HG02885 (cell line): Measurements from ENCODE around the gene THBS3.
"Not testable (repeated sequence)": the region's sequence is repeated elsewhere in the genome, so short reads cannot be mapped to it uniquely, and the experiment has no call there.

ENCODE experiments used
- ATAC-seq: cut with Tn5 transposase; IDR thresholded peaks from one replicate; pipeline ENCODE4 v1.9.1; 2021; ENCODE audit warnings: mild to moderate bottlenecking; ENCODE audit not compliant: unreplicated experiment, poor library complexity

THBS3 gene

DNA sequence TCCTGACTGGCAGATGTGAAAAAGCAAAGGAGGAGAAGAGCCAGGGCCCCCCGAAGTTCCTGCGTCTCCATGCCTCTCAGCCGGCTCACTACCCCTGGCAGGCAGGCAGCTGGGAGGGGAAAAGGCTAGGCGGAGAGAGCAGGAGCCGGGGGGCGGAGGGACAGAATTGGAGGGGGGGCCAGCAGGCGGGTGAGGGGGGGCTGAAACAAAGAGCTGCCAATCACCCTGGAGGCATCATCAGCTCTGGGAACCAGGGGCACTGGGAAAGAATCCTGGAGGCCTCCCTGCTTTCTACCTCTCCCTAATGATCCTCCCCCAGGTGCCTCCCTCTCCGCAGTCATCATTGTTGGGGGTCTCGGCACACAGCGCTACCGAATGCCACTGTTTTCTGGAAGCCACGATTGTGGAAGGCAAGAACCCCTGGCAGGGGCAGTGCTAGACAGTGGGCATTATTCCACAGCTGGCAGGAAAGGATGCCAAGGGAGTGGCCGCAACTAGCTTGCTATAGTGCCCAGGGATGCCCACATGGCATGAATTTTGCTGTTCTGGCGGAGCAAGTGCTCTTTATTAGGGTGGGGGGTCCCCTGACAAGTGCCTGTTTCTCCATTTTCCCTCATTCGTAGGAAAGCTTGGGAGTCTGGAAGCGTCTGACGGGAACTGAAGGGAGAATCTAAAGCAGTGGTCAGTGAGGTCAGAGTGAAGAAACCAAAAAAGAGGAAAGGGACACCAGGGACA is at the start of gene THBS3:
Gene THBS3 (minus strand): TSS at position 92 of the 735 bp plus-strand sequence. CDS start 21 bp downstream, at position 71.
- no peak for ATAC-seq

DNA sequence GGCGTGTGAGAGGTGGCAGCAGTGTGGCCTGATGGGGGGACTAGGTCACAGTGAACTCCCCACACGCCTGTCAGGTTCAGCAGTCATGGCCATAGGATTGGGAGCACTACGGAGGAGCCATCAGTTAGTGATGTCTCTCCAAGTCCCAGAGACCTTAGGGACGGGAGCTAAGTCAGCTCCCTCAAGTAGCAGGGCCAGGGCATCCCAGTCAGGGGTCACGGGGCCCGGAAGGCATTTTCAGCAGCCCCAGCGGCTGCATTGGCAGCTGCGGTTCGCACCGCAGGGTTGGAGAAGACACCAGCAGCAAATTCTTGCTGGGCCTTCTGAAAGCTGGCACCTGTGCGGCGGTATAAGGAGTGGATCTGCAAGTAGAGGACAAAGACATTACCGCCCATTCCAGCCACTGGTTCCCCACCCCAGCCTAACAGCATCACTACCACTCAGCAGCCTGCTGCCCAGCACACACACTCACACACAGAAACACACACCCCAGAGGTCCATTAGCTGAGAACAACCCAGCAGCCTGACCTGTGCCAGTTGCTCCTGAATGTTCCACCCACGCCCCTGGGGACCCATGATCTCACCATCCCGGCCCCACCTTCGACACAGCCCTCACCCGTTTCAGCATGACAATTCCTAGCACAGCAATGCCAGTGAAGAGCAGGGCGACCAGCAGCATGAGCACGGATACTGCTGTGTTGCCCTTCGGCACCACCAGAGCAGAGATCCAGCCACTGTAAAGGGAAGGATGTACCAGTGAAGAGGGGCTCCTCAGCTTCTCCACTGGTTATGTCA is 48.6 kb upstream of the THBS3 start:
- ATAC-seq = no peak

GRCh38 chr1:155255243-155256007 is 47.7 kb upstream of the THBS3 start, which contains the start of gene ENTREP3:
TSS of gene ENTREP3 (minus strand) at chr1:155255483. CDS start at chr1:155254877, 606 bp downstream.
- peak; percentile 62 for ATAC-seq

GRCh38 chr1:155254714-155255242 is 47.1 kb upstream of the THBS3 start:
- no peak for ATAC-seq

DNA sequence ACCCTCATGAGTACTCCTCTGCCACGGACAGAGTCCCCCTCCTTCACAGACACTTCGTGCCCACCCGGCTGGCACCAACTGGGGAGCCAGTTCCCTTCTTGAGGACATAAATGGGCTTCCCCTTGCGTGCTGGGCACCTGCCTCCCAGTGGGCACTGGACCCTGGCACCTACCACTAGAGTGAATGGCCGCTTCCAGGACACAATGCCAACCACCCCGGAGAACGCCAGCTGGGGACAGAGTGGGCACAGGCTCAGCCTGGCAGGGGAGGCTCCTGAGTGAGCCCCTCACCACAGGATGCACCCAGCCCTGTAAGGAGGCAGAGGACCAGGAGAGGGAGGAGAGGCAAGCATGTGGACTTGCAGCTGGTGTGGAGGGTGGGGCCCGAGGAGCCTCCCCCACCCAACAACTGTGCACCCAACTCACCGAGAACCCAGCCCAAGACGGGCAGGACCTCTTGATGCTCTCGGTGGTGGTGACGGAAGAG is 46.6 kb upstream of the THBS3 start:
- ATAC-seq = no peak

DNA sequence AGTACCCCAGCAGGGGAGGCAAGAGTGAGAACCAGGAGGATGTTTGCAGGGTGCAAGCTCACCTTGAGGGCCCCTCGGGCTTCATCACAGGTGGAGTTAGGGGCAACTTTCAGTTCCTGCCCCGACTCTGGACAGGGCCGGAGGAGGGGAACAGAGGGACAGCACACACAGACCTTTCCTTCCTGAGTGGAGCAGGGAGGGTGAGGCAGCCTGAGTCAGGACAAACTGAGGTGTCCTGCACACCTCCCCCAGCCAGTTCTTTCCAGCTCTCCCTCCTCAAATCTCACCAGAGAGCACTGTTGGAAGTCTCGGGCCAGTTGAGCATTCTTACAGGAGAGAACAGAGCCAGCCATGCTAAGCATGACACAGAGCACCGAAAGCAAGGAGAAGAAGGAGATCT is 46.1 kb upstream of the THBS3 start:
- no peak for ATAC-seq

- ATAC-seq = no peak
Measured at GRCh38 chr1:155253208-155253607, 45.5 kb upstream of the THBS3 start.

DNA sequence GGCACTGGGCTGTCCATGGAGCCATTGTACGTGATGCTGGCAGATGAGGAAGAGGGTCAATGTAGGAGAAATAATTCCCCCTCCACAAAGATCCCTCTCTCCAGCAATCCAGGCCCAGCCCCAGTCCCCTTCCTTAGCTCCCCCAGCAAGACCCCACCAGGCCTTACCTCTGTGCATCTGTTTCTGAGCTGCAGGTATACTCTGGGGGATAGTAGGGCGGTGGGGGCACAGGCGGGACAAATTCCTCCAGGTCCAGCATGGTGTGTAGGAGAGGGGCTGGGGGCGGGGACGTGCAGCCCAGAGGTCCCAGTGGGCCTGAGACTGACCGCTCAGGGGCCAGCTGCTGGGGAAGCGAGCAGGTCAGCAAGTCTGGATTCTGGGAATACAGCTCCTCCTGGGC is 43.9 kb upstream of the THBS3 start:
- ATAC-seq = no peak

DNA sequence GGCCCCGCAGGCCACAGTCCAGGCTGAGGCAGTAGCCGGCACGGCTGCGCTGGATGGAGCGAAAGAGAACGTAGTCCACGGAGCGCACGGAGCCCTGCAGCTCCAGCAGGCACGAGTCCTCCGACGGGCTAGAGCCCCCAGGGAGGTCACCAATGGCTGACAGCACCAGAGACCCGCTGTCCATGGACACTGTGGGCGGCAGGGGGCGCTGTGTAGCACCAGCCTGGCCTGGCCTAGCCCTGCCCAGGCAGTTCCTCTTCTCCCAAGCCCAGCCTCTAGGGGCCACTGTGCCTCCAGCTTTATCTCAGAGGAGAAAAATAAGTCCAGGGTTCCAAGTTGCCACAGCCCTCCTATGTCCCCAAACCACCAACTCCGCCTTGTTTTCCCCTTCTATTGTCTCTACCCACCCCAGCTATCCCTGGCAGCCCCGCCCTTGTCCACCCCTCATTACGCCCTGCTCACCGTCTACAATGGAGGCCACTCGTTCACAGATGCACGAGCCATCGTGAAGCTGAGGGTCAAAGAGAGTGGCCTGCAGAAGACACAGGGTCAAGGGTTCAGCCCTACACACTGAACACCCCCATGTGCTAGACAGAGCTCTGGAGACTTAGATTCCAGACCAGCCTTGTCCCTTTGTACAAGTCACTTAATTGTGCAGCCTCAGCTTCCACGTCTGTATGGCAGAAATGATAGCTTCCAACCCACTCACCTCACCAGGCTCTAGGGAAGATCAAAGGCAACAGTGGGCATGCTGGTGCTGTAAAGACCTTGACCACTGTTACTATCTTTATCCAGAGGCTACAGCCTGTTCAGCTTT is 43.1 kb upstream of the THBS3 start:
- peak; percentile 86 for ATAC-seq

DNA sequence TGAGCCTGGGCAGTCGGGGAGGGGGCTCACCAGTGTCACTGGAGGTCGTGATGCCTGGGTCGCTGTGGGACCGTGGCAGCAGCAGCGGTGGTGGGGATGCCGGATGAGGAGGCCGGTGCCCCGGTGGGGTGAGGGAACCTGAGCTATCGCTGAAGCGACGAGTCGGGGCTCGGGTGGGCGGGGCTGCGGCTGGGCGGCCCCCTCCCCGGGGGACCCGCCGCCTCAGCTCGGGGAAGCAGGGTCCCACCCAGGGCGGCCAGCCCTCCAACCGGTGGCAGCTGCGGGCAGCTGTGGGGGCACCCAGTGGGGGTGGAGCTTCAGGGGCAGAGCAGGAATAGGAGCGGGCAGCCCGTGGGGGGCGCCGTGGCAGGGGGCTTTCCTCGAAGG is 42.5 kb upstream of the THBS3 start:
- peak; percentile 15 for ATAC-seq

DNA sequence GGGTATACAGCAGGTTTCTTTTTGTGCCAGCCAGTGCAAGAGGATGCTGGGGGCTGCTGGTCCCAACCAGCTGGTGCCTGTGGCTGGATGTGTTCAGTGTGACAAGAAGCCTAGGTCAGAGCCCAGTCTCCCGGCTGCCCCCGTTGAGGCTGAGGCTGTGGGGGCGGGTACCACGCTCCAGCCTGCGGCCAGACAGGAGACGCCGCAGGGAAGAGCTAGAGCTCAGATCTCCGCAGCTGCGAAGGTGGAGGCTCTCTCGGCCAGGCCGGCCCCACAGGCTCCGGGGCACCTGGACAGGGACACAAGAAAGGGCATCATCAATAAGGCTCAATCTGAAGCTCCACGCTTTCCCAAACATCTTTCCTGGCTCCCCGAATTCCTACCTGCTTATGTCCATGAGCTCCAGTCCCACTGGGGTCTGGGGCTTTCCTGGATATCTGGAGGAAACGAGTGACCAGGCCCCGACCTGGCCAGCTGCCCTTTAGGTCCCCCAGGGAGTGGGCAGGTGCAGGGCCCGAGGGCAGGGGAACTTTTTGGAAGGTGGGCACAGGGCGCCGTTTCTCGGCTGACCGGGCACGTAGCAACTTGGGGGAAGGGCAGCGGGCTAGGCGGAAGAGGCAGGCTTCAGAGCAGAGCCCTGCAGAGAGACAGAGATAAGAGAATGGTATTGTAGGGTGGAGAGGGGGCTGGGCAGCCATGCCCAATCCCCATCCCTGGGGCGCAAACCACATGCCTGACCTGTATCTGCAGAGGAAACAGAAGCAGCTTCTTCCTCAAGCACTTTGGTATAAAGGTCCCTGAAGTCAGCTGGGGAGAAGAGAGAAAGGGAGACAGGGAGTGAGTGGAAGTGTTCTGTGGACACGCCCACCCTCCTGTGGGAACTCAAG is 40.2 kb upstream of the THBS3 start:
- no peak for ATAC-seq

- not testable (repeated sequence) for ATAC-seq
Measured at GRCh38 chr1:155246796-155247195, 39.1 kb upstream of the THBS3 start.

GRCh38 chr1:155245163-155245524 is 37.4 kb upstream of the THBS3 start:
- ATAC-seq = no peak

DNA sequence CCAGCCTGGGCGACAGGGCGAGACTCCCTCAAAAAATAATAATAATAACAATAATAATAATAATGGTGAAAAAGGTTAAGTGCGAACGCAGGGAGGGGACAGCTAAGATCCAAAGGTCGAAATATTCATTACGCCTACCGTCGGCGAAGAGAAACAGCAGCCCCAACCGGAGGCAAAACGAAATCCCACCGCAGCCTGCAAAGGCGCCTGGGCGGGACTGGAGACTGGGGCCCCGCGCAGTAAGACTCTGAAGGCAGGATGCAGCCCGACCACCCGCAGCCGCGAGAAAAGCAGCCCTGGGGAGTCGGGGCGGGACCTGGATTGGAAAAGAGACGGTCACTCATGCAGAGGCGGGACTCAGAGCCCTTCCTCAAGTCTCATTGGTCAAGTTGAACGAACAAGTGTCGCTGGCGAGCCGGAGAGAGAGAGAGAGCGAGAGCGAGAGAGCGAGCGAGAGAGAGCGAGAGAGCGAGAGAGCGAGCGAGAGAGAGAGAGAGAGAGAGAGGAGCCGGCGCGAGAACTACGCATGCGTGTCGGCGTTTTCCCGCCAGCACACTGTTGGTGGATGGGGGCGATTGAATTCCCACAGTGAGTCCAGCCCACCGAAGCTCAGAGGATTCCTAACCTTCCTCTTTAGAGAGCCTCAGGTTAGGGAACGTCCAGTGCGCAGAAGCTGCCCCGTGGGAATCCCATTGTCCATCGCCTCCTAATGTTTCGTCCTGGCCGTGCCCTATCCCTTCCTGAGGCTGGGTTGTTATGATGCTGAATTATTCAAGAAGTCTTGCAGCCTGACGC is 36.9 kb upstream of the THBS3 start:
- peak; percentile 92 for ATAC-seq

- ATAC-seq = no peak
Measured at GRCh38 chr1:155242805-155243358, 35.2 kb upstream of the THBS3 start.

DNA sequence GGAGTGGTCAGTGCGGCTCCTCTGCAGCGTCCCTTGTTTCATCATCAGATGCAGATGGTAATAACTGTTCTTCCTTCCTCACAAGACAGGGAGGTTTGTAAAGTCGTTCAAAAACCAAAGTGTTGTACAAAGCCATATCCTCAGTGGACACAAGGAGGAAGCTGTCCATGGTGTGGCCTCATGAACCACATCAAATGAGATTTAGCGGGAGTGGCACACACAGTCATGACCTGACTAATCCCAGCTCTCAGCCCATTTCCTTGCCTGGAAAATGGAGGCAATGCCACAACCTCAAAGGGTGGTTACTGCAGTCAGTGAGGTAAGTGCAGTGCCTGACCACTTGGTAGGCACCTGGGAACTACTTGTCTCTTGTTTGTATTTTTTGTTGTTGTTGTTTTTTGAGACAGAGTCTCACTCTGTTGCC is 34.2 kb upstream of the THBS3 start:
- ATAC-seq = no peak

DNA sequence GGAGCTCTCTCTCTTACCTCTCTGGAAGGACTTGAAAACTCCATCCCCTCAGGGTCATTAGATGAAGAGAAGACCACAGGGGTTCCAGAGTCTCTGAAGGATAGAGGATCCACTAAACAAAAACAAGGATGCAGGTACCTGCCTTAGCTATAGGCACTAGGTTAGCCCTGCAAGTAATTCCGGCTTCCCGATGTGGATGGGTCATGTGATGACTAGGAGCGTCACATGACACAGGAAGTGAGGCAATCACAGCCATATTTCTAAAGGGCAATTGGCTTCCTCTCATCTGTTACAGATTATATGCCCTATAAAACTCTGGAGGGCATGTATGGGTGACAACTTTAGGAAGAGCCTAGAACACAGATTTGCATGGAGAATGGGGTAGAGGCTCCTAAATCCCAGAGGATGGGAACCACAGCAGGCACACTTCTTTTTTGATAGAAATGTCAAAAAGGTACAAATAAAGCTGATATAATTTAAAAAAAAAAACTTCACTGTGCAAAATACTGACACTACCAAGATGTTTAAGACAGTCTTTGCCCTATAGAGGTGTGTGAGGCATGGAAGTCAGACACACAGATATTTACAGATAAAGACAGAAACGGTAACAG is 33.5 kb upstream of the THBS3 start:
- ATAC-seq = no peak
